HCT116 (cell line): ENCODE results near the gene RUVBL1.

Source experiments
- CEBPB ChIP-seq: IDR thresholded peaks from 2 replicates; pipeline ENCODE4 v1.6.1; 2012; ENCODE audit warnings: low read depth
- CTCF ChIP-seq, 3 experiments: fragments of 200-600 bp in 1 of 3; sonication (generic) in 1 of 3; IDR thresholded peaks in 2 of 3; conservative IDR thresholded peaks in 1 of 3; 2 replicates each; pipeline ENCODE4 v1.5.1; 2012 to 2017; ENCODE audit warnings: low read depth in 2 of 3, low read length in 2 of 3, antibody characterized with exemption in 1 of 3, borderline replicate concordance in 1 of 3, control low read depth in 1 of 3, mild to moderate bottlenecking in 1 of 3, mixed read lengths in 1 of 3, mixed run types in 1 of 3, moderate library complexity in 1 of 3; ENCODE audit not compliant: insufficient read depth in 1 of 3
- ELF1 ChIP-seq: IDR thresholded peaks from 2 replicates; pipeline ENCODE4 v1.6.1; 2012; ENCODE audit warnings: low read depth, borderline replicate concordance
- EZH2 ChIP-seq: fragments of 200-600 bp; sonication (generic); IDR thresholded peaks from 2 replicates; pipeline ENCODE4 v1.6.1; 2017; ENCODE audit warnings: antibody characterized with exemption, mixed run types
- EZH2phosphoT487 ChIP-seq: fragments of 200-600 bp; IDR thresholded peaks from 2 replicates; pipeline ENCODE4 v1.6.1; 2018; ENCODE audit warnings: antibody characterized with exemption, borderline replicate concordance
- JUND ChIP-seq: IDR thresholded peaks from 2 replicates; pipeline ENCODE4 v1.6.1; 2012
- MAX ChIP-seq: IDR thresholded peaks from 2 replicates; pipeline ENCODE4 v1.6.1; 2012
- POLR2A ChIP-seq: IDR thresholded peaks from 2 replicates; pipeline ENCODE4 v1.7.0; 2011; ENCODE audit warnings: borderline replicate concordance; ENCODE audit not compliant: insufficient read depth, insufficient read length; ENCODE audit errors: extremely low read depth
- POLR2AphosphoS5 ChIP-seq: IDR thresholded peaks from 2 replicates; pipeline ENCODE4 v1.6.1; 2011; ENCODE audit warnings: mild to moderate bottlenecking, low read depth, low read length, moderate library complexity
- SIN3A ChIP-seq: IDR thresholded peaks from 2 replicates; pipeline ENCODE4 v1.6.1; 2012; ENCODE audit warnings: low read depth
- SRF ChIP-seq: IDR thresholded peaks from 2 replicates; pipeline ENCODE4 v1.6.1; 2012; ENCODE audit warnings: low read depth
- TCF7L2 ChIP-seq: IDR thresholded peaks from 2 replicates; pipeline ENCODE4 v1.7.0; 2011; ENCODE audit warnings: borderline replicate concordance, inconsistent platforms; ENCODE audit not compliant: insufficient read depth, insufficient read length; ENCODE audit errors: extremely low read depth
- YY1 ChIP-seq: IDR thresholded peaks from 2 replicates; pipeline ENCODE4 v1.6.1; 2011; ENCODE audit warnings: low read length, low read depth, moderate library complexity, mild to moderate bottlenecking; ENCODE audit not compliant: insufficient replicate concordance; ENCODE audit errors: extremely low read depth
- ZFX ChIP-seq: fragments of 450-650 bp; IDR thresholded peaks from 2 replicates; pipeline ENCODE4 v1.6.1; 2017

- TF ChIP-seq POLR2A (no peak), YY1 (no peak), EZH2phosphoT487 (no peak), CTCF (IDR thresholded peaks at IDR 0.05 in 2 of 3, conservative IDR thresholded peaks at IDR 0.05 in 1 of 3; ENCODE audit: borderline replicate concordance in 1 of 3, insufficient read depth in 1 of 3, low read depth in 2 of 3, low read length in 2 of 3) (no peak), EZH2 (no peak), CEBPB (no peak), POLR2AphosphoS5 (no peak), JUND (no peak), ELF1 (no peak), TCF7L2 (no peak), MAX (no peak), ZFX (no peak), SIN3A (no peak), SRF (no peak)
These were observed 87.5 kb downstream of the RUVBL1 start for GRCh38 chr3:128036119-128036518.
